ENCODE data around the gene RHOH.

DNA sequence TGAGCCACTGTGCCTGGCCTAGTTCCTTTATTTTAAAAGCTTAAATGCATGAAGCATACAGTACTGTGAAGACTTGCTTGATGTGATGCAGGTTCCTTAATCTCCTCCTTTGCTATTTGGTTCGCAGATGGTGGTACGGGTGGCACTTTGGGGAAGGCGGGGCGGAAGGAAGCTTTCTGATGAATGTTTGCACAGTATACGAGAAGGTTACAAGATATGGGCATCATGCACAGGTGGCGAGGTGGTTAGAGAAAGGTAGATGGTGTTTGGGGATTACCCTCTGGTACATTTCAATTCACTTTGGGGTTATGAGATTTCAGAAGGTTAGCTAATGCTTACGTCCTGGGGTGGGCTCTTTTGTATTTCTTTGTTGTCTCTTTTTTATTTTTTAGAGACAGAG is 17.2 kb downstream of the RHOH start:
- no peak for TF ChIP-seq POLR2AphosphoS5 (IDR thresholded peaks at IDR 0.05; ENCODE audit: low read depth, low read length)
- no peak for TF ChIP-seq SPI1 (IDR thresholded peaks at IDR 0.05; ENCODE audit: low read depth, low read length)

Measured in GM12891 (cell line).